ENCODE data around the gene FKBP2. TPM values are rescaled to one million over a fixed set of nuclear protein-coding genes. Genes with fewer than 3 reads are reported as not detected.
A peak's percentile ranks its signal among the peaks of the same experiment; 100 is the strongest.

FKBP2 gene
- total and polyA plus RNA-seq, 2 of the 13 experiments (the other 11 are each of a cell fraction or from before 2014, with no cell fraction given) = 30.1 to 53.3 TPM

DNA sequence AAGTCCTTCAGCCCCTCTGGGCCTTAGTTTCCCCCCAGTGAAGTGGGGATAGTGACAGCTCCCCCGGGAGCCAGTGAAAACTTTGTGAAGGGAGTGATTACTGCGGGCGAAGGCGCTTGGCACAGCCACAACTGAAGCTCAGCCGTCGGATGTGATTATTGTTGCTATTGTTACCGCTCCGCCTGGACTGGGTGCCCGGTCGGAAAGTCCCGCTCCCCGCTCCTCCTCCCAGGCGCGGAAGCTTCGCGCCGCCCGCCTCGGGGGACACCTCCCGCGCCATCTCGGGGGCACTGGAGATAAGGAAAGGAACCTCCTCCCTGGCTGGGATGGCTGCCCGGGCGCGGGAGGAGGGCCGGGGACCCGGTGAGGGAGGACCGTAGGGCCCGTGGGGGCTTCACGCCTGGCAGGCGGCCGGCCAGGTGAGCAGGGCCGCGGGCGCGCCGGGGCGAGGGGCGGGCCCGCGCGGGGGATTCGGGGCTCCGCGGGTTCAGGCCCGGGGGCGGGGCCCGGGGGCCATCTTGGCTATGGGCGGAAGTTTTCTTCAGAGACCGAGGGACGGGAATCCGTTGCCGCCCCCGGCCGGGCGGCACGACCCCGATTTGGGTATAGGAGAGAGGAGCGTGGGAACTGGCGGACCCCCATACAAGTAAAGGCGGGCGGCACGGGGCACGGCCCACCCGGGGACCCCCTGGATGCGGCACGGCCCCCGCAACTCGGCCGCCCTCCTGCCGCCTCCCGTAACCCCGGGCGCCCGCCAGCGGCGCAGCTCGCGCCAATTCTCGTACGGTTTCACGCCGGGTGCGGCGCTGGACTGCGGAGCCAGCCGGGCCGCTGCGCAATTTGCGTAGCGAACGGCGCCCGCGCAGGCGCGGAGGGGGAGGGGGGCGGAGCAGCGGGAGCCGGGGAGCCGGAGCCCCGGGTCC lies 44.3 kb downstream of the FKBP2 start, which contains the start of gene GPR137 (continued):
- TF ChIP-seq, protein P1, sequence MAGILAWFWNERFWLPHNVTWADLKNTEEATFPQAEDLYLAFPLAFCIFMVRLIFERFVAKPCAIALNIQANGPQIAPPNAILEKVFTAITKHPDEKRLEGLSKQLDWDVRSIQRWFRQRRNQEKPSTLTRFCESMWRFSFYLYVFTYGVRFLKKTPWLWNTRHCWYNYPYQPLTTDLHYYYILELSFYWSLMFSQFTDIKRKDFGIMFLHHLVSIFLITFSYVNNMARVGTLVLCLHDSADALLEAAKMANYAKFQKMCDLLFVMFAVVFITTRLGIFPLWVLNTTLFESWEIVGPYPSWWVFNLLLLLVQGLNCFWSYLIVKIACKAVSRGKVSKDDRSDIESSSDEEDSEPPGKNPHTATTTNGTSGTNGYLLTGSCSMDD (CRISPR knock-in tag; IDR thresholded peaks at IDR 0.05) = no peak
- no peak for TF ChIP-seq ATF7-NPFF (CRISPR knock-in tag; IDR thresholded peaks at IDR 0.05; ENCODE audit: low read depth)
- no peak for TF ChIP-seq JUNB (CRISPR knock-in tag; IDR thresholded peaks at IDR 0.05; ENCODE audit: borderline replicate concordance)
- TF ChIP-seq SALL1 (CRISPR knock-in tag; IDR thresholded peaks at IDR 0.05) = no peak
- peak; percentile 56 for TF ChIP-seq HOXA3 (CRISPR knock-in tag; IDR thresholded peaks at IDR 0.05)
- no peak for TF ChIP-seq GLI4 (CRISPR knock-in tag; IDR thresholded peaks at IDR 0.05; ENCODE audit: borderline replicate concordance)
- TF ChIP-seq ZNF496 (CRISPR knock-in tag; IDR thresholded peaks at IDR 0.05; ENCODE audit: insufficient replicate concordance) = no peak
- TF ChIP-seq GPN1 (CRISPR knock-in tag; IDR thresholded peaks at IDR 0.05; ENCODE audit: borderline replicate concordance) = no peak
- TF ChIP-seq PCBP2 (optimal IDR thresholded peaks at IDR 0.05; ENCODE audit: low read depth, low read length, poor library complexity, severe bottlenecking) = no peak
- no peak for TF ChIP-seq ZNF780A (CRISPR knock-in tag; IDR thresholded peaks at IDR 0.05)
- TF ChIP-seq HDAC2 (CRISPR knock-in tag; IDR thresholded peaks at IDR 0.05) = no peak
- no peak for TF ChIP-seq ZKSCAN1 (IDR thresholded peaks at IDR 0.05; ENCODE audit: low read length)
- no peak for TF ChIP-seq HMG20B (CRISPR knock-in tag; conservative IDR thresholded peaks at IDR 0.05)
- TF ChIP-seq ZNF75D (CRISPR knock-in tag; IDR thresholded peaks at IDR 0.05; ENCODE audit: borderline replicate concordance) = no peak
- TF ChIP-seq ZNF367 (CRISPR knock-in tag; IDR thresholded peaks at IDR 0.05; ENCODE audit: borderline replicate concordance) = no peak
- peak; percentile 54; the same call in 1 of the 2 replicates for TF ChIP-seq ZNF772 (CRISPR knock-in tag; IDR thresholded peaks at IDR 0.05)
- TF ChIP-seq POLR2G (IDR thresholded peaks at IDR 0.05; ENCODE audit: low read depth, low read length) = peak; percentile 58
- TF ChIP-seq, protein P2, sequence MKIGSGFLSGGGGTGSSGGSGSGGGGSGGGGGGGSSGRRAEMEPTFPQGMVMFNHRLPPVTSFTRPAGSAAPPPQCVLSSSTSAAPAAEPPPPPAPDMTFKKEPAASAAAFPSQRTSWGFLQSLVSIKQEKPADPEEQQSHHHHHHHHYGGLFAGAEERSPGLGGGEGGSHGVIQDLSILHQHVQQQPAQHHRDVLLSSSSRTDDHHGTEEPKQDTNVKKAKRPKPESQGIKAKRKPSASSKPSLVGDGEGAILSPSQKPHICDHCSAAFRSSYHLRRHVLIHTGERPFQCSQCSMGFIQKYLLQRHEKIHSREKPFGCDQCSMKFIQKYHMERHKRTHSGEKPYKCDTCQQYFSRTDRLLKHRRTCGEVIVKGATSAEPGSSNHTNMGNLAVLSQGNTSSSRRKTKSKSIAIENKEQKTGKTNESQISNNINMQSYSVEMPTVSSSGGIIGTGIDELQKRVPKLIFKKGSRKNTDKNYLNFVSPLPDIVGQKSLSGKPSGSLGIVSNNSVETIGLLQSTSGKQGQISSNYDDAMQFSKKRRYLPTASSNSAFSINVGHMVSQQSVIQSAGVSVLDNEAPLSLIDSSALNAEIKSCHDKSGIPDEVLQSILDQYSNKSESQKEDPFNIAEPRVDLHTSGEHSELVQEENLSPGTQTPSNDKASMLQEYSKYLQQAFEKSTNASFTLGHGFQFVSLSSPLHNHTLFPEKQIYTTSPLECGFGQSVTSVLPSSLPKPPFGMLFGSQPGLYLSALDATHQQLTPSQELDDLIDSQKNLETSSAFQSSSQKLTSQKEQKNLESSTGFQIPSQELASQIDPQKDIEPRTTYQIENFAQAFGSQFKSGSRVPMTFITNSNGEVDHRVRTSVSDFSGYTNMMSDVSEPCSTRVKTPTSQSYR (CRISPR knock-in tag; IDR thresholded peaks at IDR 0.05; ENCODE audit: borderline replicate concordance) = no peak
- no peak for TF ChIP-seq ZNF644 (CRISPR knock-in tag; IDR thresholded peaks at IDR 0.05; ENCODE audit: low read depth)
- no peak for TF ChIP-seq ZNF484 (CRISPR knock-in tag; IDR thresholded peaks at IDR 0.05; ENCODE audit: borderline replicate concordance, low read depth)
- peak; percentile 12 to 44; a peak in 3 of 4 replicates for TF ChIP-seq POLR2A (IDR thresholded peaks at IDR 0.05; ENCODE audit: insufficient read depth in 1 of 2, low read depth in 2 of 2, low read length in 2 of 2)
- TF ChIP-seq PRDM15 (CRISPR knock-in tag; IDR thresholded peaks at IDR 0.05) = no peak
- TF ChIP-seq KLF15 (CRISPR knock-in tag; IDR thresholded peaks at IDR 0.05; ENCODE audit: borderline replicate concordance) = no peak

All from HepG2 (cell line).